Measurements from ENCODE around the gene FAM177B.
"Not testable (repeated sequence)": the region's sequence is repeated elsewhere in the genome, so short reads cannot be mapped to it uniquely, and the experiment has no call there.

FAM177B gene

DNA sequence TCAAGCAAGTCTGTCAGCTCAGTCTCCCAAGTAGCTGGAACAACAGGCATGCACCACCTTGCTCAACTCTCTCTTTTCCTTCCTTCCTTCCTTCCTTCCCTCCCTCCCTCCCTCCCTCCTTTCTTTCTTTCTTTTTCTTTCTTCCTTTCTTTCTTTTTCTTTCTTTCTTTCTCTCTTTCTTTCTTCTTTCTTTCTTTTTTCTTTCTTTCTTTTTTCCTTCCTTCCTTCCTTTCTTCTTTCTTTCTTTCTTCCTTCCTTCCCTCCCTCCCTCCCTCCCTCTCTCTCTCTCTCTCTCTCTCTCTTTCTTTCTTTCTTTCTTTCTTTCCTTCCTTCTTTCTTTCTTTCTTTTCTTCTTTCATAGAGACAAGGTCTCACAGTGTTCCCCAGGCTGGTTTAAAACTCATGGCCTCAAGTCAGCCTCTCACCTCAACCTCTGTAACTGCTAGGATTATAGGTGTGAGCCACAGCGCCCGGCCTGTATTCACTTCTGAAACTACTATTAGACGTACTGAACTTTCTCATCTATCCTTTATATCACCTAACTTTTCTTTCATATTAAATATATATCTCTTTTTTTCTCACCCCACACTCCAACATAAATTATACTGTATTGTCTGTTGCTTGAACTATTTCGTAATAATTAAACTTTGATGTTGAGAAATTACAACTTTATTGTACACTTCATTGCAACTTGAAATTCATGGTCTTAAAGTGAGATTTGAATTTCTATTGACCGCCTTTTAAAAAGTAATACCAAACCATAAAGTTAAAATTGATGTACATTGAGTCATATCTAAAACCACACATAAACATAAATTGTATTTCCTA lies 4.8 kb downstream of the FAM177B start:
- H3K9me3 ChIP-seq (ENCODE audit: control insufficient read depth, low read depth, low read length); H3K27me3 ChIP-seq (ENCODE audit: control insufficient read depth, insufficient read depth, low read length); H3K4me1 ChIP-seq (ENCODE audit: control insufficient read depth, low read depth, low read length); H3K36me3 ChIP-seq (ENCODE audit: control insufficient read depth, low read depth, low read length); H3K27ac ChIP-seq (ENCODE audit: low read length); H3K4me3 ChIP-seq (ENCODE audit: low read length); H3K9ac ChIP-seq (ENCODE audit: low read length): not testable (repeated sequence)

DNA sequence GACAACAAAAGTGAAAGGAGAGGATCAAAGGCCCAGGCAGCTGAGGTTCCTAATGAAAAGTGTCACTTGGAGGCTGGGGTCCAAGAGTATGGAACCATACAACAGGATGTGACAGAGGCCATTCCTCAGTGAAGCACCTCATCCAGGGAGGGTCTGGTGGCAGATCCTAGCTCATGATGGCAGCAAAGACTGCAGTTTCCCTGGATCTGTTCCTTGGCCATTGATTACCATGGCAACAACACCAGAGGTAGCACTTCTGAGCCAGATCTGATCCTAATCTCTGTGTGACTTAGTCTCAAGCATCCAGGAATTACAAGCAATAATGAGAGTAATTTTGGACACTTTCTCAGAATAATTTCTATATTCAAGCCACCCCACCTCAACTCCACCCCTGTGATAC lies 12.9 kb downstream of the FAM177B start:
- Histone ChIP-seq H3K27ac (ENCODE audit: low read length) (no peak overlapping the region), H3K9me3 (ENCODE audit: control insufficient read depth, low read depth, low read length) (no peaks in the 10 kb centered on the region), H3K36me3 (ENCODE audit: control insufficient read depth, low read depth, low read length) (no peaks in the 10 kb centered on the region), H3K27me3 (ENCODE audit: control insufficient read depth, insufficient read depth, low read length) (no peaks in the 10 kb centered on the region), H3K4me1 (ENCODE audit: control insufficient read depth, low read depth, low read length) (no peaks in the 10 kb centered on the region), H3K4me3 (ENCODE audit: low read length) (no peak overlapping the region), H3K9ac (ENCODE audit: low read length) (no peak overlapping the region)

DNA sequence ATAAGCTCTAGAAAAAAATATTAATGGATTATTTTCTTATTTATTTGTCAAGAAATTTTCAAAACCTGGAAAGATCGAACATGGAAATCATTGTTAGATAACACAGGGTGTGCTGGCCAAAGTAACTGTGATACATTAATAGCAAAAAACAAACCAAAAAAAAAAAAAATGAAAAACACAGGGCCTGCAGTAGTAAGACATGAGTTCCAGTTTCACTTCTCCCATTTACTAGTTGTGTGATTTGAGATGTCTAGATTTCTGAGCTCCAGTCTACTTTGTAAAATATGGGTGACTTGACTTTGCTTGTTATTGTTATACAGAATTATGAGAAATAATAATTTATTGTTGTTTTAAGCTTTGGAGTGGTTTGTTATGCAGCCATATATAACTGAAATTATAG lies 13.6 kb downstream of the FAM177B start:
- H3K9me3 ChIP-seq (ENCODE audit: control insufficient read depth, low read depth, low read length) = no peaks in the 10 kb centered on the region
- H3K27ac ChIP-seq (ENCODE audit: low read length) = no peak overlapping the region
- no peaks in the 10 kb centered on the region for H3K4me1 ChIP-seq (ENCODE audit: control insufficient read depth, low read depth, low read length)
- H3K9ac ChIP-seq (ENCODE audit: low read length) = no peak overlapping the region
- H3K4me3 ChIP-seq (ENCODE audit: low read length) = no peak overlapping the region
- H3K27me3 ChIP-seq (ENCODE audit: control insufficient read depth, insufficient read depth, low read length) = no peaks in the 10 kb centered on the region
- H3K36me3 ChIP-seq (ENCODE audit: control insufficient read depth, low read depth, low read length) = no peaks in the 10 kb centered on the region

DNA sequence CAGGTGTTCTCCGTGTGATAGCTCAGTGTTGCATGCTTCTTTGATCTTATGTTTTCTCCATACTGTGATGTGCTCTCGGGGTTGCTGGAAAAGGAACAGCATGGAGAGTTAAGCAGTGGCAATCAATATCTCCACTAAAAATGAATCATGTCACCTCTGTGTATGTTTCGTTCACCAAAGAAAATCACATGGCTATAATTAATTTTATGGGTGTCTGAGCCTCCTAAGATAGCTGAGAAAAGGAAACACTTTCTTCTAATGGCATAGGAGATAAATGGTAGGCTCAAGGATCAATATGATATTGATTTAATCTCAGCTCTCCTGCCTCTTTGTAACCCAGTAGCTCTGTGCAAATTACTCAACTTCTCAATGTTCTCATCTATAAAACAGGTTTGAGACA lies 14.3 kb downstream of the FAM177B start:
- Histone ChIP-seq H3K4me1 (ENCODE audit: control insufficient read depth, low read depth, low read length) (no peaks in the 10 kb centered on the region), H3K9me3 (ENCODE audit: control insufficient read depth, low read depth, low read length) (no peaks in the 10 kb centered on the region)

DNA sequence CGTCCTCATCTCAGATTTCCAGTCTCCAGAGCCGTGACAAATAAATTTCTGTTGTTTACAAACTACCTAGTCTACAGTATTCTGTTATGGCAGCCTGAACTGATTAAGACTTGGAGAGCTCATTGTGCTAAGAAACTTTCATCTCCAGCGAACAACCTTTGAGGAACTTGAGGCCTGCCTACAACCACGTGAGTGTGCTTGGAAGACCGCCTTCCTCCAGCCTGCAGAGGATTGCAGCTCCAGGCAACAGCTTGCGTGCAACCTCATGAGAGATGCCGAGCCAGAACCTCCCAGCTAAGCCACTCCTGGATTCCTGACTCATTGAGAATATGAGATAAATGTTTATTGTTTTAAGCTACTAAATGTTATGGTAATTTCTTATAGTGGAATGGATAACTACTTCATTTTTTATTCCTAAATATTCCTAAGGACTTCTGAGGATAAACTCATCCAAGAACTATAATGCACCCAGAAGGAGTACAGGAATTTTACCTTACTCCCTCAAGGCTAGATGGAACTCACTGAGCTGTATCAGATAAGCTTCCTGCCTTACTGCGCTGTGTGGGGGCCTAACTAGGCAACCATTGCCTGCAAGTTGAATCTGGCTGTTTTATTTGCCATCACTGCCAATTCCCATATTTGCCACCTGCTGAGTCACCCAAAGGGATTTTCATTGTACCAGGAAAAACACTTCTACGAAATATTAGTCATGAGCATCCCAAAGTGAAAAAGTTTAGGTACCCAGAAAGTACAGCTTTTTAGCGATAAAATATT lies 17.6 kb downstream of the FAM177B start:
- H3K36me3 ChIP-seq (ENCODE audit: control insufficient read depth, low read depth, low read length) = no peaks in the 10 kb centered on the region
- no peak overlapping the region for H3K27ac ChIP-seq (ENCODE audit: low read length)
- H3K4me3 ChIP-seq (ENCODE audit: low read length) = no peak overlapping the region
- no peaks in the 10 kb centered on the region for H3K27me3 ChIP-seq (ENCODE audit: control insufficient read depth, insufficient read depth, low read length)
- H3K9ac ChIP-seq (ENCODE audit: low read length) = no peak overlapping the region
- no peaks in the 10 kb centered on the region for H3K4me1 ChIP-seq (ENCODE audit: control insufficient read depth, low read depth, low read length)
- H3K9me3 ChIP-seq (ENCODE audit: control insufficient read depth, low read depth, low read length) = no peaks in the 10 kb centered on the region

More for the DNA sequence above, 14.3 kb downstream of the FAM177B start:
- Histone ChIP-seq H3K4me3 (ENCODE audit: low read length) (no peak overlapping the region), H3K27me3 (ENCODE audit: control insufficient read depth, insufficient read depth, low read length) (no peaks in the 10 kb centered on the region), H3K9ac (ENCODE audit: low read length) (no peak overlapping the region), H3K36me3 (ENCODE audit: control insufficient read depth, low read depth, low read length) (no peaks in the 10 kb centered on the region), H3K27ac (ENCODE audit: low read length) (no peak overlapping the region)

DNA sequence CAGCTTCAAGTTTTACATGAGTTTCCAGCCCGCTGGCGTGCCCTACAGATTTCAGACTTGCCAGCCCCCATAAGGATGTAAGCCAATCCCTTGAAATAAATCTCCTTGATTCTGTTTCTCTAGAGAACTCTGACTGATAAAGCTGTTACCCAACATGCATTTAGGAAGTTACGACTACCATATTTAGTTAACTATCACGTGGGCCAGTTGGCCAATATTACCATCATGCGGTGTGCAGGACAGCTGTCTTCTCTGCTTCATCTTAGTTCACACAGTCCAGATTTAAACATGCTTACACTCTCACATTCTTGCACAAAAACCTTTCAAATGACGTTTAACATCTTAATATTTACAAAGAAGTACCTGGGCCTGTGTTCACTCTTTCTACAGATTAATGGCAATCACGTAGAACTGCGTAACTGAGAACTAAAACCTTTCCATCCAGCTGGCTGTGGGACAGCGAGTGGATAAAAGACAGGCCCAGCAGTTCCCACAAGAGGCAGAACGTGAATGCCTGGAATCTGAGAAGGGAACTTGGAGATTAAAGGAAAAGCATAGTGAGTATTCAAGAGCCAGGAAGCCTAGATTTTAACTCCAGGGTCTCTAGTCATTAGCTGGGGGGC lies 20.8 kb downstream of the FAM177B start:
- H3K27me3 ChIP-seq (ENCODE audit: control insufficient read depth, insufficient read depth, low read length) = no peaks in the 10 kb centered on the region
- H3K4me3 ChIP-seq (ENCODE audit: low read length) = no peak overlapping the region
- H3K4me1 ChIP-seq (ENCODE audit: control insufficient read depth, low read depth, low read length) = no peaks in the 10 kb centered on the region
- no peaks in the 10 kb centered on the region for H3K36me3 ChIP-seq (ENCODE audit: control insufficient read depth, low read depth, low read length)
- no peak overlapping the region for H3K27ac ChIP-seq (ENCODE audit: low read length)
- no peak overlapping the region for H3K9ac ChIP-seq (ENCODE audit: low read length)
- no peaks in the 10 kb centered on the region for H3K9me3 ChIP-seq (ENCODE audit: control insufficient read depth, low read depth, low read length)

DNA sequence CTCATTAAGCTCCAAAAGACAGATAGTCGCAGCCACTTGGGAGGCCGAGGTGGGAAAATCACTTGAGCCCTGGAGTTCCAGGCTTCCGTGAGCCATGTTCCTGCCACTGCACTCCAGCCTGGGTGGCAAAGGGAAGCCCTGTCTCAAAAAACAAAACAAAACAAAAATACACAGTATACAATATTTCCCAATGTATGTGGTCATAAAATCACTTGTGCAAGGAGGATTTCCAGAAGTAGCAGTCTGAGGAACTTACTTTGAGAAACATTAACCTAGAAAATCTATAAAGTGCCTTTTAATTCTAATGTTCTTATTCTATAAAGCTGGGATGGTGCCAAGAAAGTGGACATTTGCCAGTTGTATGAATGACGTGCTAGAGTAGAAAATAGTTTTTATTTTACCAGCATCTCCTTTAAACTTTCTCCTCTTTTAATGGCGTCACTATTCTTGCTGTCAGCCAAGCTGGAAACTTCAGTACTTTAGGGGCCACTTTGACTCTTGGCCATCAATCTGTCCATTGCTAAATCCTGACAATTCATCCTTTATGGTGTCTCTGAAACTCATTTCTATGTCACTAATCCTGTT lies 22.5 kb downstream of the FAM177B start:
- Histone ChIP-seq H3K27me3 (ENCODE audit: control insufficient read depth, insufficient read depth, low read length) (no peaks in the 10 kb centered on the region), H3K9me3 (ENCODE audit: control insufficient read depth, low read depth, low read length) (no peaks in the 10 kb centered on the region), H3K36me3 (ENCODE audit: control insufficient read depth, low read depth, low read length) (no peaks in the 10 kb centered on the region), H3K4me3 (ENCODE audit: low read length) (no peak overlapping the region), H3K27ac (ENCODE audit: low read length) (no peak overlapping the region), H3K4me1 (ENCODE audit: control insufficient read depth, low read depth, low read length) (no peaks in the 10 kb centered on the region), H3K9ac (ENCODE audit: low read length) (no peak overlapping the region)

DNA sequence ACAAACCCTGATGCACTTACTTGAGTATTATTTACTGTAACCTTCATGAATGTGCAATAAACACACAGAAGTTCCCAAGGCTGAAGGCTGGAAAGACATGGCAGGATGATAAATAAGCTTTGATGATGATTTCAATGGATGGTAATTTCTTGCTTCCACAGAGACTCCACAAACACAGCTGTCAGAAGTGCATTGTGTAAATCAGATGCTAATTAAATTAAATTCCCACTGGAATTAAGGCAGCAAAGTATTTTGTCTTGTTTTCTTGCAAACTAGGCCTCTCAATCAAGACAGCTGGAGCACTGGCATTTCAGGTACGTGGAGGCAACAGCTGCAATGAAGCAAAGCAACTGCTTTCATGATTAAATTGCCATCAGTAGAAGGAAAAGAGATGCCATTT lies 24.1 kb downstream of the FAM177B start:
- H3K36me3 ChIP-seq (ENCODE audit: control insufficient read depth, low read depth, low read length) = no peaks in the 10 kb centered on the region
- H3K4me1 ChIP-seq (ENCODE audit: control insufficient read depth, low read depth, low read length) = no peaks in the 10 kb centered on the region
- H3K4me3 ChIP-seq (ENCODE audit: low read length) = no peak overlapping the region

DNA sequence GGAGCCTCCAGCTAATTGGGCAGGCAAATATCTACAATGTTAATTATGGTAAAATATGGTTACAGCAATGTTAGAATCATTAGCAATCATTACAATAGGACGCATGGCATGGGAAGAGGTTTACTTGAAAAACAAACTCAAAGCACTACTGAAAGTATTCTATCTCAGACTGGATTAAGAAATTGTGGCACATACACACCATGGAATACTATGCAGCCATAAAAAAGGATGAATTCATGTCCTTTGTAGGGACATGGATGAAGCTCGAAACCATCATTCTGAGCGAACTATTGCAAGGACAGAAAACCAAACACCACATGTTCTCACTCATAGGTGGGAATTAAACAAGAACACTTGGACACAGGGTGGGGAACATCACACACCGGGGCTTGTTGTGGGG lies 25.2 kb downstream of the FAM177B start:
- H3K4me1 ChIP-seq (ENCODE audit: control insufficient read depth, low read depth, low read length); H3K27ac ChIP-seq (ENCODE audit: low read length); H3K27me3 ChIP-seq (ENCODE audit: control insufficient read depth, insufficient read depth, low read length); H3K9ac ChIP-seq (ENCODE audit: low read length); H3K4me3 ChIP-seq (ENCODE audit: low read length); H3K9me3 ChIP-seq (ENCODE audit: control insufficient read depth, low read depth, low read length); H3K36me3 ChIP-seq (ENCODE audit: control insufficient read depth, low read depth, low read length): not testable (repeated sequence)

More for the DNA sequence above, 24.1 kb downstream of the FAM177B start:
- no peaks in the 10 kb centered on the region for H3K9me3 ChIP-seq (ENCODE audit: control insufficient read depth, low read depth, low read length)
- H3K27me3 ChIP-seq (ENCODE audit: control insufficient read depth, insufficient read depth, low read length) = no peaks in the 10 kb centered on the region
- no peak overlapping the region for H3K27ac ChIP-seq (ENCODE audit: low read length)
- H3K9ac ChIP-seq (ENCODE audit: low read length) = no peak overlapping the region

DNA sequence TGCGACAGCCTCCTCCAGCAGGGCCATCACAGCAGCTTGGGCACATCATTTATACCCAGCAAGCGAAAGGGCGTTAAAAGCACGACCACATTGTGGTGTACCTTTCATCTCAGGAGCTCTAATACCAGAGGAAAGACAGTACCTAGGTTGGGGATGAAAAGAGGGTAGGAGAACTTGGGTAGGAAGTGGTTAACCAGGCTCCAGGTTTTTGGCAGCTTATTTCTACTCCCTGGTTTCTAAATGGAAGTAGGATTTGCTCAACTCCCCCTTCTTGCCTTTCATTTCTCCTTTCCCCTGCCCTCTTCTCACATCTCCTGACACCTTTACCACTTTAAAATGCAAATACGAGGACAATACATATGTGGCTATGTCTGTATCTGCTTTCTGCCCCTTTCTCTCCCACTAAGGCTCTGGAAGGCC lies 30.2 kb downstream of the FAM177B start:
- Histone ChIP-seq H3K27ac (ENCODE audit: low read length) (no peak overlapping the region), H3K4me1 (ENCODE audit: control insufficient read depth, low read depth, low read length) (no peaks in the 10 kb centered on the region), H3K36me3 (ENCODE audit: control insufficient read depth, low read depth, low read length) (no peaks in the 10 kb centered on the region), H3K9ac (ENCODE audit: low read length) (no peak overlapping the region), H3K27me3 (ENCODE audit: control insufficient read depth, insufficient read depth, low read length) (no peaks in the 10 kb centered on the region), H3K4me3 (ENCODE audit: low read length) (no peak overlapping the region), H3K9me3 (ENCODE audit: control insufficient read depth, low read depth, low read length) (peaks cover 13% of the 10 kb centered on the region)

DNA sequence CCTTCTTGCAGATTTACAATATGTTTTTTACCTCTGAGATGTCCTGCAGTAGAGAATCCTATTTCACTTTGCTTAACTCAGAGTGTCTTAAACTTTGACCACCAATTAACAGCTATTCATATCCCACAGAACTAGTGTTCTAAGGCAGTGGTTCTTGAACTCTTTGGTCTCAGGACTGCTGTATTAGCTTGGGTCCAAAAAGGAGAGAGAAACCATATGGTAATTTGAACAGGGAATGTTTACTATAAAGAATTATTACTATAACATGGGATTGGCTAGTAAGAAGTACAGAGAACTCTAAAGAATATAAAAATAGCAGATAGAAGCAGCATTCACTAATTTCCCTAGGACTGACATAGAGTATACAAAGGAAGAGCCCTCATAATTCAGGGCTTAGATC lies 31.6 kb downstream of the FAM177B start:
- Histone ChIP-seq H3K4me3 (ENCODE audit: low read length) (no peak overlapping the region), H3K27me3 (ENCODE audit: control insufficient read depth, insufficient read depth, low read length) (no peaks in the 10 kb centered on the region), H3K9ac (ENCODE audit: low read length) (no peak overlapping the region), H3K27ac (ENCODE audit: low read length) (no peak overlapping the region), H3K4me1 (ENCODE audit: control insufficient read depth, low read depth, low read length) (no peaks in the 10 kb centered on the region), H3K36me3 (ENCODE audit: control insufficient read depth, low read depth, low read length) (no peaks in the 10 kb centered on the region), H3K9me3 (ENCODE audit: control insufficient read depth, low read depth, low read length) (peaks cover 13% of the 10 kb centered on the region)

Measured in iPS-18a (cell line).